ENCODE data around the gene TAF1.

TAF1 gene

DNA sequence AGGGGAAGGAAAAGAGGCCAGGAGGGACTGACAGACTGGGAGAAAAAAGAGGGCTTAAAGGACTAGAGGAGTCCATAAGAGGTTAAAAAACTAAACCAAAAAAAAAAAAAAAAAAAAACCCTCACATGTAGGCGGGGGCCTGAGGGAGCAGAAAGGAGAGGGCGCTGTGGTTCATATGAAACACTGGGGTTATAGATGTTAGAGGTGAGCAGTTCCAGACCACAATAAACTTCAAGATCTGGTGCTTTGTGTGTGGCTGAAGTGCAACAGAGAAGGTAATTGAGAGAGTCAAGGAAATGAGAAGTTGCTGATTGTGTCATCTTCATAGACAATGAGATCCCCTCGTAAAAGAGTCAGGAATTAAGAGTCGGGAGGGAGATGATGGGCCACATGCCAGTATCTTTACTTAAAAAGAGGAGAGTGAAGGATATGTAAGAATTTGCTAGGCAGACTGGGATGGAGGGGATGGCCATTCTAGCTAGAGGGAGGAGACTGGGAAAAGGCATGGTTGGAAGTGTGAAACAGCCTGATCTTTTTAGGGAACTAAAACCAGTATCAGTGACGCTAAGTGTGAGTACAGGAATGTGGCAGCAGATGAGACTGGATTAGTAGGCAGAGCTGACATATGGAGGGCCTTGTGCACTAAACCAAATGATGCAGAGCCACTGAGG, 148.3 kb downstream of the TAF1 start:
- DNase-seq: no peak

DNA sequence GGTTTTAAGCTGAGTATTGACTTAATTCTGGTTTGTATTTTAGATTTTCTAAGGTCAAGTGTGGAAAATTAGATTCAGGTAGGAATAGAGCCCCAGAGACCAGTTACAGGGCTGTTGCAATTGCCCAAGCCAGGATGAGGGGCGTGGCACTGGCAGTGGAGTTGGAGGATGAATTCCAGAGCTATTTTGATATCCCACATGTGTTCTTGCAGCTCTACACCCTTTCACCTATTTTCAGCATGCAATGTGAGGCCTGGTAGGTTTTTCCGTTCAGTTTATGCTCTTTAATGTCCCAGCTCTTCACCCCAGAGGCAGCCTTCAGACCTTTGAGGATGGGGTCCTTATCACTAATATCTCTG, 148.9 kb downstream of the TAF1 start:
- no peak for DNase-seq

Measured in HCEC 1CT (cell line).